Smooth muscle cell (in vitro differentiated cells): ENCODE results near the gene CATSPER3. TPM values are rescaled to one million over a fixed set of nuclear protein-coding genes. Genes with fewer than 3 reads are reported as not detected.

Experiments
- DNase-seq: peaks from one replicate; lab custom pipeline; 2025; ENCODE audit not compliant: unreplicated experiment; lab: John Stamatoyannopoulos, UW
- H2AFZ ChIP-seq: fragments of 200-600 bp; sonication (generic); 2 replicates; pipeline ENCODE4 v1.6.0; 2016; ENCODE audit warnings: antibody characterized with exemption, low read depth, mild to moderate bottlenecking
- H3F3A ChIP-seq: fragments of 200-600 bp; sonication (generic); 2 replicates; pipeline ENCODE4 v1.6.0; 2017; ENCODE audit warnings: antibody characterized with exemption, low read depth
- H3K27ac ChIP-seq: fragments of 200-600 bp; sonication (generic); 2 replicates; pipeline ENCODE4 v1.5.1; 2016; ENCODE audit warnings: low read depth, mild to moderate bottlenecking
- H3K27me3 ChIP-seq: fragments of 200-600 bp; sonication (generic); 2 replicates; pipeline ENCODE4 v1.6.1; 2016; ENCODE audit warnings: low read depth, mild to moderate bottlenecking
- H3K36me3 ChIP-seq: fragments of 200-600 bp; sonication (generic); 2 replicates; pipeline ENCODE4 v1.5.1; 2016; ENCODE audit warnings: low read depth
- H3K4me1 ChIP-seq: fragments of 200-600 bp; sonication (generic); 2 replicates; pipeline ENCODE4 v1.5.1; 2016; ENCODE audit warnings: low read depth
- H3K4me2 ChIP-seq: fragments of 200-600 bp; sonication (generic); 2 replicates; pipeline ENCODE4 v1.6.0; 2016; ENCODE audit warnings: mild to moderate bottlenecking
- H3K4me3 ChIP-seq: fragments of 200-600 bp; sonication (generic); 2 replicates; pipeline ENCODE4 v1.5.1; 2016; ENCODE audit warnings: mild to moderate bottlenecking
- H3K79me2 ChIP-seq: fragments of 200-600 bp; sonication (generic); 2 replicates; pipeline ENCODE4 v1.6.0; 2016; ENCODE audit warnings: low read depth, mild to moderate bottlenecking
- H3K9ac ChIP-seq: fragments of 200-600 bp; sonication (generic); 2 replicates; pipeline ENCODE4 v1.6.0; 2016; ENCODE audit warnings: low read depth
- H3K9me3 ChIP-seq: fragments of 200-600 bp; sonication (generic); replicated peaks from 2 replicates; pipeline ENCODE4 v1.5.1; 2016; ENCODE audit warnings: low read depth
- H4K20me1 ChIP-seq: fragments of 200-600 bp; sonication (generic); 2 replicates; pipeline ENCODE4 v1.6.0; 2016; ENCODE audit warnings: low read depth
- WGBS: methylation state at CpG from one replicate; pipeline ENCODE4 v1.1.7; 2016; ENCODE audit warnings: low lambda C conversion rate; 5-methylcytosine and 5-hydroxymethylcytosine counted together
- polyA plus RNA-seq: library from polyadenylated mRNA; unstranded; fragments of >200 nt; fragmentation: Nextera tagmentation; extraction: Ambion mirVana; gene quantifications from 2 replicates; pipeline ENCODE4 v1.2.1, GENCODE V29; 2016
- total RNA-seq: library from RNA; depleted of rRNA; stranded (reverse); fragments of >200 nt; gene quantifications from 2 replicates; pipeline ENCODE4 v1.2.3, GENCODE V29; 2014
- TF ChIP-seq, protein P1 (sequence below): fragments of 200-600 bp; sonication (generic); IDR thresholded peaks from 2 replicates; pipeline ENCODE4 v1.5.1; 2017; ENCODE audit warnings: borderline replicate concordance, mild to moderate bottlenecking, antibody characterized with exemption; ENCODE audit not compliant: insufficient read depth, poor library complexity, severe bottlenecking

Gene CATSPER3
- total and polyA plus RNA-seq, 2 experiments from 2014 or later, result not detected

DNA sequence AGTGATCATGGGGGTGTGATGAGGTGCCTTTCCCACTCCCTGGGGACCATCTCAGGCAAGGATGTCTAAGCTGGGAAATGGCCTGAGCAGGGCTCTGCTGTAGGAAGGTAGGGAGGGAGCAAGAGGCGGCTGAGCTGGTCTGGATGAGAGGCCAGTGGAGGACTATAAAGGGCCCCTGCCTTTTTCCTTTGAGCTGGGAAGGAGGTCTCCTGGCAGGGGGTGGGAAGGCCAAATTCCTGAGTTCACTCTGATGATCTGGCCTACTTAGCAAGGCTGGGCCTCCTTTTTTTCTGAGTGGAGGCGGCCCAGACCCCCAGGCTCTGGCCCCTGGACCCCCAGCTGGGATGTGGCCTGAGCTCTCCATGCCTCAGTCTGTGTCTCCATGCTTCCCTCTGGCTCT lies 80.6 kb downstream of the CATSPER3 start:
- peaks cover 36% of the 10 kb centered on the region for H3K27me3 ChIP-seq
- WGBS, result 100% methylated on average over 2 of the region's 2 CpGs

DNA sequence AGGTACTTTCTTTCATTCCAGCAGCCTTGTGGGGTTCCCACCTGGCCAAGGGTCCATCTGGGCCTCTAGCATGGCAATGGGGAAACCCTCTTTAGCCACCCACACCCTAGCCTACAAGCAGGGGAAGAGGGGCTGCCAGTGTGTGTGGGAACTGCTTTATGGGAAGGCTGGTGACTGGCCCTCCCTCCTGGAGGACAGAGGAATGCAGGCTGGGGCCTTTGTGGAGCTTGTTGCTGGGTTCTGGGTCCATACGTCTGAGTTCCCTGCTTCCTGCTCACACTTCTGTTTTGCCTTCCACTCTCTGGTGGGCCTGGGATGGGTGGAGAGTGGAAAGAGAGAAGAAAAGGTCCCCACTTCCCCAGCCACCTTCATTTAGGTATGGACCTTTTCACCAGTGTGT lies 81.2 kb downstream of the CATSPER3 start:
- peaks cover 30% of the 10 kb centered on the region for H3K27me3 ChIP-seq
- no peaks in the 10 kb centered on the region for H3K79me2 ChIP-seq
- H3F3A ChIP-seq, result no peaks in the 10 kb centered on the region
- H3K4me2 ChIP-seq, result no peak overlapping the region
- H3K9ac ChIP-seq, result no peak overlapping the region
- no peak overlapping the region for H3K4me3 ChIP-seq
- no peak overlapping the region for H2AFZ ChIP-seq
- H3K36me3 ChIP-seq, result no peaks in the 10 kb centered on the region
- 13% methylated on average over 1 of the region's 1 CpG for WGBS
- H3K4me1 ChIP-seq, result peaks cover 5% of the 10 kb centered on the region
- DNase-seq, result no peak
- H3K27ac ChIP-seq, result no peak overlapping the region
- no peaks in the 10 kb centered on the region for H3K9me3 ChIP-seq
- TF ChIP-seq, protein P1, sequence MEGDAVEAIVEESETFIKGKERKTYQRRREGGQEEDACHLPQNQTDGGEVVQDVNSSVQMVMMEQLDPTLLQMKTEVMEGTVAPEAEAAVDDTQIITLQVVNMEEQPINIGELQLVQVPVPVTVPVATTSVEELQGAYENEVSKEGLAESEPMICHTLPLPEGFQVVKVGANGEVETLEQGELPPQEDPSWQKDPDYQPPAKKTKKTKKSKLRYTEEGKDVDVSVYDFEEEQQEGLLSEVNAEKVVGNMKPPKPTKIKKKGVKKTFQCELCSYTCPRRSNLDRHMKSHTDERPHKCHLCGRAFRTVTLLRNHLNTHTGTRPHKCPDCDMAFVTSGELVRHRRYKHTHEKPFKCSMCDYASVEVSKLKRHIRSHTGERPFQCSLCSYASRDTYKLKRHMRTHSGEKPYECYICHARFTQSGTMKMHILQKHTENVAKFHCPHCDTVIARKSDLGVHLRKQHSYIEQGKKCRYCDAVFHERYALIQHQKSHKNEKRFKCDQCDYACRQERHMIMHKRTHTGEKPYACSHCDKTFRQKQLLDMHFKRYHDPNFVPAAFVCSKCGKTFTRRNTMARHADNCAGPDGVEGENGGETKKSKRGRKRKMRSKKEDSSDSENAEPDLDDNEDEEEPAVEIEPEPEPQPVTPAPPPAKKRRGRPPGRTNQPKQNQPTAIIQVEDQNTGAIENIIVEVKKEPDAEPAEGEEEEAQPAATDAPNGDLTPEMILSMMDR, result no peak
- no peaks in the 10 kb centered on the region for H4K20me1 ChIP-seq

More for the DNA sequence above, 80.6 kb downstream of the CATSPER3 start:
- Histone ChIP-seq H3F3A (no peaks in the 10 kb centered on the region), H3K4me3 (no peak overlapping the region), H2AFZ (no peak overlapping the region), H3K79me2 (no peaks in the 10 kb centered on the region), H3K36me3 (no peaks in the 10 kb centered on the region), H3K27ac (no peak overlapping the region), H3K9ac (no peak overlapping the region), H3K9me3 (no peaks in the 10 kb centered on the region), H4K20me1 (no peaks in the 10 kb centered on the region), H3K4me2 (no peak overlapping the region), H3K4me1 (peaks cover 5% of the 10 kb centered on the region)
- TF ChIP-seq, protein P1, result no peak
- no peak for DNase-seq

DNA sequence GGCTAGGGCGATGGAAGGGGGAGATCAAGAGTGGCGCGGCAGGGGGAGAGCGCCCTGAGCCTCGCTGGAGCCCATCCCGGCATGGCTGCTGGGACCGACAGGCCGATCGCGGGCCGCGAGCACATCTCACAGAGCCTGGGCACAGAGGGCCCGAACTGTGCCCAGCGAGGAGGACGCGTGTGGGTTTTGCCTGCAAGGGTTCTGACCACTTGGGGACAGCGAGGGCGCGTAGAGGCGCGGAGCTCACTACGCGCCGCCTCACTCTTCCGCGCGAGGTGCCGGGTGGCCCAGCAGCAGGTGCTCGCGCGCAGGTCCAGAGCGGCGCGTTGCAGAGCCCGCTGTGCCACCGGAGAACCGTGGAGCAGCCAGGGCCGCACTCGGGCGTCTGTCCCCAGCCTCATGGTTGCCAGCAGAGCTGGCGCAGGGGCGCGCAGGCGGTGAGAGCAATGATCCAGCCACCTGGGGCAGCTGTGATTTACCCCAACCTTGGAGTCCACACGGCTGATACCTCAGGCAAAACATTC lies 82.6 kb downstream of the CATSPER3 start:
- Histone ChIP-seq H3K4me2 (no peak overlapping the region), H4K20me1 (no peaks in the 10 kb centered on the region), H3K4me1 (peaks cover 5% of the 10 kb centered on the region), H3K27me3 (peaks cover 25% of the 10 kb centered on the region), H3K36me3 (no peaks in the 10 kb centered on the region), H3K27ac (no peak overlapping the region), H3K9me3 (no peaks in the 10 kb centered on the region), H3K4me3 (no peak overlapping the region), H3F3A (no peaks in the 10 kb centered on the region), H3K79me2 (no peaks in the 10 kb centered on the region), H3K9ac (no peak overlapping the region), H2AFZ (no peak overlapping the region)
- no peak for DNase-seq
- 17% methylated on average over 31 of the region's 45 CpGs for WGBS
- TF ChIP-seq, protein P1, result no peak

DNA sequence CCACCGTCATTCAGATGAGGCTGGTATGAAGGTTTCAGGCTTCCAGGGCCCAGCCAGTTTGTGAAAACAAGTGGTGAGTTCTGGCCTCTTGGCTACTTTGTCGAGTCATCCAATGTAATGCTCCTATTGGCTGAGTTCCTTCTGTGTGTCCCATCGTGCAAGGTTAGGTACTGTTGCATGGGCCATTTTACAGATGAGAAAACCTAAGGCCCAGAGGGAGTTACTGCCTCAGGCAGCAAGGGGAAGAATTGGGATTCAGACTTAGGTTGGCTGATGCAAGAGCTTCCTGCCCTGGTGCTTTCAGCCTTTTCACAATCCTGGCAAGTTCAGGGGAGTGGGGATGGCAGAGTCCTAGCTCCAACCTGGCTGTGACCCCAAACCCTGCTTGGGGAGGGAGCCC lies 83.7 kb downstream of the CATSPER3 start:
- no peak for DNase-seq
- H3K9me3 ChIP-seq, result no peaks in the 10 kb centered on the region
- no peak overlapping the region for H3K4me2 ChIP-seq
- no peaks in the 10 kb centered on the region for H4K20me1 ChIP-seq
- peaks cover 5% of the 10 kb centered on the region for H3K4me1 ChIP-seq
- WGBS, result 81% methylated on average over 3 of the region's 3 CpGs
- no peaks in the 10 kb centered on the region for H3K79me2 ChIP-seq
- peaks cover 25% of the 10 kb centered on the region for H3K27me3 ChIP-seq
- H2AFZ ChIP-seq, result no peak overlapping the region
- no peaks in the 10 kb centered on the region for H3K36me3 ChIP-seq
- H3K4me3 ChIP-seq, result no peak overlapping the region
- TF ChIP-seq, protein P1, result no peak
- no peak overlapping the region for H3K27ac ChIP-seq
- H3F3A ChIP-seq, result no peaks in the 10 kb centered on the region
- no peak overlapping the region for H3K9ac ChIP-seq
